T-helper 17 cell (primary cell): ENCODE results near the gene ORC6. TPM values are rescaled to one million over a fixed set of nuclear protein-coding genes. Genes with fewer than 3 reads are reported as not detected.

Experiments
- ATAC-seq: fragments of 150-1000 bp; cut with Tn5 transposase; 2 replicates; pipeline ENCODE4 v1.10.0; 2021; ENCODE audit warnings: mild to moderate bottlenecking, moderate library complexity
- DNase-seq, 3 donors: peaks; one replicate each; pipeline versions ENCODE4 v3.0.0 to v3.0.0-alpha.2; 2020 to 2021
- H3K9me3 ChIP-seq: one replicate; pipeline ENCODE4 v1.7.0; 2013; ENCODE audit warnings: low read length, mild to moderate bottlenecking; ENCODE audit not compliant: control insufficient read depth, poor library complexity, severe bottlenecking
- H3K27ac Mint-ChIP-seq: one replicate; pipeline ENCODE4 v1.8.0; 2022; ENCODE audit warnings: mild to moderate bottlenecking, moderate library complexity, mixed read lengths
- H3K27me3 Mint-ChIP-seq: one replicate; pipeline ENCODE4 v1.8.0; 2022; ENCODE audit warnings: mixed read lengths
- H3K36me3 Mint-ChIP-seq: one replicate; pipeline ENCODE4 v1.8.0; 2022; ENCODE audit warnings: low read depth, mixed read lengths
- H3K4me1 Mint-ChIP-seq: one replicate; pipeline ENCODE4 v1.8.0; 2022; ENCODE audit warnings: mild to moderate bottlenecking, mixed read lengths
- H3K4me3 Mint-ChIP-seq: one replicate; pipeline ENCODE4 v1.8.0; 2022; ENCODE audit warnings: mild to moderate bottlenecking, moderate library complexity, mixed read lengths
- total RNA-seq, 4 donors: library from RNA in 2 of 4; stranded (reverse) in 2 of 4; gene quantifications; one replicate each; pipeline ENCODE4 v1.2.3 and lab custom pipeline; 2022 to 2026

Gene ORC6
- total RNA-seq, 2 donors from 2014 or later: 4.4 to 7.8 TPM

GRCh38 chr16:46730801-46731690 is 41.6 kb downstream of the ORC6 start:
- H3K4me1 Mint-ChIP-seq: no peaks in the 10 kb centered on the region
- ATAC-seq: no peak
- no peaks in the 10 kb centered on the region for H3K27me3 Mint-ChIP-seq

GRCh38 chr16:46731691-46732555 is 42.5 kb downstream of the ORC6 start:
- Mint-ChIP-seq H3K36me3 (no peaks in the 10 kb centered on the region), H3K27ac (no peak overlapping the region), H3K4me1 (no peaks in the 10 kb centered on the region), H3K27me3 (no peaks in the 10 kb centered on the region), H3K4me3 (no peak overlapping the region)
- DNase-seq (no peak), ATAC-seq (no peak)
- no peaks in the 10 kb centered on the region for H3K9me3 ChIP-seq

More at GRCh38 chr16:46730801-46731690, 41.6 kb downstream of the ORC6 start:
- Mint-ChIP-seq H3K4me3 (no peak overlapping the region), H3K36me3 (no peaks in the 10 kb centered on the region), H3K27ac (no peak overlapping the region)
- H3K9me3 ChIP-seq: no peaks in the 10 kb centered on the region
- DNase-seq: no peak

- Mint-ChIP-seq H3K27me3 (no peaks in the 10 kb centered on the region), H3K27ac (no peak overlapping the region), H3K36me3 (no peaks in the 10 kb centered on the region), H3K4me3 (no peak overlapping the region), H3K4me1 (no peaks in the 10 kb centered on the region)
- ATAC-seq (no peak), DNase-seq (no peak)
- H3K9me3 ChIP-seq: no peaks in the 10 kb centered on the region
These were observed 43.1 kb downstream of the ORC6 start for GRCh38 chr16:46732561-46732960.

GRCh38 chr16:46733319-46733830 is 43.9 kb downstream of the ORC6 start:
- no peaks in the 10 kb centered on the region for H3K9me3 ChIP-seq
- Mint-ChIP-seq H3K36me3 (no peaks in the 10 kb centered on the region), H3K4me1 (no peaks in the 10 kb centered on the region), H3K27me3 (no peaks in the 10 kb centered on the region), H3K27ac (no peak overlapping the region), H3K4me3 (no peak overlapping the region)
- no peak for DNase-seq
- ATAC-seq: no peak

- DNase-seq: no peak
- no peak for ATAC-seq
- H3K27me3 Mint-ChIP-seq: no peaks in the 10 kb centered on the region
- no peaks in the 10 kb centered on the region for H3K4me1 Mint-ChIP-seq
- no peak overlapping the region for H3K27ac Mint-ChIP-seq
- no peaks in the 10 kb centered on the region for H3K9me3 ChIP-seq
- H3K4me3 Mint-ChIP-seq: no peak overlapping the region
- no peaks in the 10 kb centered on the region for H3K36me3 Mint-ChIP-seq
These were observed 47.2 kb downstream of the ORC6 start for GRCh38 chr16:46736695-46737094.

GRCh38 chr16:46737621-46738214 is 48.3 kb downstream of the ORC6 start:
- Mint-ChIP-seq H3K27ac (no peak overlapping the region), H3K27me3 (no peaks in the 10 kb centered on the region), H3K4me3 (no peak overlapping the region), H3K4me1 (no peaks in the 10 kb centered on the region), H3K36me3 (no peaks in the 10 kb centered on the region)
- DNase-seq: no peak
- ATAC-seq: no peak
- H3K9me3 ChIP-seq: no peaks in the 10 kb centered on the region

GRCh38 chr16:46739934-46740333 is 50.5 kb downstream of the ORC6 start:
- Mint-ChIP-seq H3K4me3 (no peak overlapping the region), H3K36me3 (no peaks in the 10 kb centered on the region), H3K27me3 (no peaks in the 10 kb centered on the region), H3K4me1 (peaks cover 4% of the 10 kb centered on the region), H3K27ac (no peak overlapping the region)
- ATAC-seq: no peak
- no peak for DNase-seq
- H3K9me3 ChIP-seq: no peaks in the 10 kb centered on the region

GRCh38 chr16:46743232-46743719 is 53.8 kb downstream of the ORC6 start:
- Mint-ChIP-seq H3K27me3 (peaks cover 7% of the 10 kb centered on the region), H3K36me3 (no peaks in the 10 kb centered on the region), H3K27ac (no peak overlapping the region), H3K4me1 (peaks cover 4% of the 10 kb centered on the region), H3K4me3 (no peak overlapping the region)
- ATAC-seq: no peak
- DNase-seq: no peak
- no peaks in the 10 kb centered on the region for H3K9me3 ChIP-seq

- Mint-ChIP-seq H3K4me3 (no peak overlapping the region), H3K27me3 (peaks cover 14% of the 10 kb centered on the region), H3K4me1 (peaks cover 4% of the 10 kb centered on the region), H3K27ac (no peak overlapping the region), H3K36me3 (no peaks in the 10 kb centered on the region)
- no peak for ATAC-seq
- DNase-seq: no peak
- no peaks in the 10 kb centered on the region for H3K9me3 ChIP-seq
These were observed 56.2 kb downstream of the ORC6 start for GRCh38 chr16:46745617-46746016.

GRCh38 chr16:46746821-46747776 is 57.6 kb downstream of the ORC6 start:
- DNase-seq (no peak), ATAC-seq (no peak)
- Mint-ChIP-seq H3K4me3 (no peak overlapping the region), H3K27me3 (peaks cover 14% of the 10 kb centered on the region), H3K36me3 (no peaks in the 10 kb centered on the region), H3K27ac (no peak overlapping the region), H3K4me1 (peaks cover 4% of the 10 kb centered on the region)
- no peaks in the 10 kb centered on the region for H3K9me3 ChIP-seq
